Measurements from ENCODE around the gene MED27. TPM values are rescaled to one million over a fixed set of nuclear protein-coding genes. Genes with fewer than 3 reads are reported as not detected.

MED27 gene
- total RNA-seq, 1 donor from 2014 or later: 25.1 TPM

DNA sequence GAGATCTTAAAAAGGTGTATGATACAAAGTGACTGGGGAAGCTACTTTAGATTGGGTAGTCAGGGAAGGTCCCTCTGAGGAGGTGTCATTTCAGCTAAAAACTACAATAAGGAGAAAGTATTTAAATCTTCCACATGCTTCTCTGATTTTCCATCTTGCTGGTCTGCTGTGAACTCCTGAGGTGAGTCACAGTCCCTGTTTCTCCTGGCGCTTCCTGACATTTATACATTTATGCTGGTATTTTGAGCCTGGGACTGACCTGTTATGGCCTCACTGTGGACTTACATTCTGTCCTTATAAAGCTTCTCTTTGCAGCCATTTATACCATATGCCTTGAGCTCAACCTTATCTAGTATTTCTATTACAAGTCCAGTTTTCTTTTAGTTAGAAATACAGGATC lies 95.1 kb downstream of the MED27 start:
- DNase-seq (ENCODE audit: low spot score, unreplicated experiment): no peak
- peaks cover 4% of the 10 kb centered on the region for H3K36me3 Mint-ChIP-seq (ENCODE audit: insufficient read depth)
- peaks cover 6% of the 10 kb centered on the region for H3K9me3 Mint-ChIP-seq (ENCODE audit: low read depth)
- H3K27me3 Mint-ChIP-seq: no peaks in the 10 kb centered on the region
- H3K4me1 Mint-ChIP-seq (ENCODE audit: low read depth): peaks cover 12% of the 10 kb centered on the region
- H3K4me3 Mint-ChIP-seq (ENCODE audit: low read depth): no peak overlapping the region
- no peak overlapping the region for H3K27ac Mint-ChIP-seq
- TF ChIP-seq CTCF (IDR thresholded peaks at IDR 0.05; ENCODE audit: unreplicated experiment): no peak

DNA sequence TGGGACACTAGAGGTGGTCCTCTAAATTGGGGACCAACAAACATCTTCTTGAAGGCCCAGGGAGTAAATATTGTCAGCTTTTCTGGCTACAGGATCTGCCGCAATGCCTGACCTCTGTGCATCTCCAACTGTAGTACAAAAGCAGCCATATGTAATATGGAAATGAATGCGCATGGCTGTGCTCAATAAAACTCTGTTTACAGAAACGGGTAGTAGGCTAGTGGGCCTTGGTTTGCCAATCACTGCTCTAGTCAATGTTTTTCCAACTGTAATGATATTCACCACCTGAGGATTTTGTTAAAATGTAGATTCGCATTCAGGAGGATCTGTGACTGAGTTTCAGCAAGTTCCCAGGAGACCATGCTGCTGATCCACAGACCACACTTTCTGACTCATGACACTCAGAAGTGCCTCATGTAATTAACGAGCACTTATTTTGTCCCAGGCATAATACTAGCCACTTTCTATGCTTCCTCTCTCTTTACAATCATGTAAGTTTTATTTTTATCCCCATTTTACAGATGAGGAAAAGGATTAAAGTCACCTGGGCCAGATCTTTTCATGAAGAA lies 96.9 kb downstream of the MED27 start:
- H3K9me3 Mint-ChIP-seq (ENCODE audit: low read depth): peaks cover 6% of the 10 kb centered on the region
- no peaks in the 10 kb centered on the region for H3K27me3 Mint-ChIP-seq
- TF ChIP-seq CTCF (IDR thresholded peaks at IDR 0.05; ENCODE audit: unreplicated experiment): no peak
- H3K27ac Mint-ChIP-seq: no peak overlapping the region
- peaks cover 8% of the 10 kb centered on the region for H3K4me1 Mint-ChIP-seq (ENCODE audit: low read depth)
- no peak for DNase-seq (ENCODE audit: low spot score, unreplicated experiment)
- no peak overlapping the region for H3K4me3 Mint-ChIP-seq (ENCODE audit: low read depth)
- peaks cover 4% of the 10 kb centered on the region for H3K36me3 Mint-ChIP-seq (ENCODE audit: insufficient read depth)

- peaks cover 4% of the 10 kb centered on the region for H3K36me3 Mint-ChIP-seq (ENCODE audit: insufficient read depth)
- H3K4me3 Mint-ChIP-seq (ENCODE audit: low read depth): no peak overlapping the region
- no peaks in the 10 kb centered on the region for H3K27me3 Mint-ChIP-seq
- TF ChIP-seq CTCF (IDR thresholded peaks at IDR 0.05; ENCODE audit: unreplicated experiment): no peak
- H3K4me1 Mint-ChIP-seq (ENCODE audit: low read depth): peaks cover 3% of the 10 kb centered on the region
- H3K27ac Mint-ChIP-seq: peak overlapping the region; percentile 17
- H3K9me3 Mint-ChIP-seq (ENCODE audit: low read depth): peaks cover 6% of the 10 kb centered on the region
- DNase-seq (ENCODE audit: low spot score, unreplicated experiment): no peak
Observed at GRCh38 chr9:131982102-131982501, 97.6 kb downstream of the MED27 start.

GRCh38 chr9:131981116-131981776 lies 98.4 kb downstream of the MED27 start:
- Mint-ChIP-seq H3K27ac (no peak overlapping the region), H3K4me3 (ENCODE audit: low read depth) (no peak overlapping the region), H3K36me3 (ENCODE audit: insufficient read depth) (peaks cover 4% of the 10 kb centered on the region), H3K4me1 (ENCODE audit: low read depth) (peaks cover 5% of the 10 kb centered on the region), H3K9me3 (ENCODE audit: low read depth) (peaks cover 6% of the 10 kb centered on the region), H3K27me3 (no peaks in the 10 kb centered on the region)
- no peak for TF ChIP-seq CTCF (IDR thresholded peaks at IDR 0.05; ENCODE audit: unreplicated experiment)
- no peak for DNase-seq (ENCODE audit: low spot score, unreplicated experiment)

DNA sequence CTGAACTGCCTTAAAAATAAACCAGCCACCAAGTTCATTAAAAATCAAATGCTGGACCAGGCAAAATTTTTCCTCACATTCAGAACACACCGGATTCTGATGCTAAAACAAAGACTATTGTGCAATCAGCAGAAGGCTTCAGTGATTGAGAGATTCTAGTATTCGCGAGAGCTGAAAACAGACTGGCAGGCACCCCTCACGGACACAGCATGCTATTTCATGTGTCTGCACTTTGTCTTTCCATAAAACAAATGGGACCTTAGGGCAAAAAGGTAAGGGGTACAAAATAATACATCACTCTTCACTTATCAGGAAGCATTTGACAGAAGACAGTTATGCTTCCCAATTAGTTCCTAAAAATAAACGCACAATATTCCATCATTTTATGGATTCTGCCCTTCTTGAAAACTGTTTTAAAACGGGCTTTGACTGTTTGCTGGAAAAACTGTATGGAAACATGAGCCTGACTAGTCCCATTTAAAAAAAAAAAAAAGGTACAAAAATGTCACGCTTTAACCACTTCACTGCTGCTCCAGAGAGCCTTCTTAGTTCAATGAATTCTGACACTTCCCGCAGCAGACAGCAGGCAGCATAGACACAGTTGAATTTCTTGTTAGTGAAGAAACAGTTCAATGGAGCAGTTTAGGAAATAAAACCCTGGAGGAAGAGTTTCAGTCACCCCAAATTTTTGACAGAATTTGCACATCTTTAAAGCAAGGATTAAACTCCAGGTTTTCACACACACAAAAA lies 99.2 kb downstream of the MED27 start:
- Mint-ChIP-seq H3K36me3 (ENCODE audit: insufficient read depth) (peaks cover 4% of the 10 kb centered on the region), H3K9me3 (ENCODE audit: low read depth) (peaks cover 6% of the 10 kb centered on the region), H3K27ac (no peak overlapping the region), H3K27me3 (no peaks in the 10 kb centered on the region), H3K4me3 (ENCODE audit: low read depth) (no peak overlapping the region), H3K4me1 (ENCODE audit: low read depth) (peaks cover 5% of the 10 kb centered on the region)
- no peak for TF ChIP-seq CTCF (IDR thresholded peaks at IDR 0.05; ENCODE audit: unreplicated experiment)
- no peak for DNase-seq (ENCODE audit: low spot score, unreplicated experiment)

All from progenitor cell of endocrine pancreas (in vitro differentiated cells).